Stomach (tissue), 4 donors: ENCODE data around the gene RPL7A.

Source experiments
- CTCF ChIP-seq, 7 experiments: fragments of 450-650 bp in 4 of 7; fragments of 200-600 bp in 3 of 7; sonication (generic) in 3 of 7; IDR thresholded peaks; one replicate each; pipeline ENCODE4 v1.5.1; 2016 to 2019; ENCODE audit warnings: antibody characterized with exemption in 7 of 7, control low read depth in 2 of 7, mild to moderate bottlenecking in 1 of 7
- POLR2A ChIP-seq, 4 donors: fragments of 450-650 bp; IDR thresholded peaks; one replicate each; pipeline ENCODE4 v1.6.1; 2016; ENCODE audit warnings: antibody characterized with exemption in 4 of 4, control low read depth in 2 of 4, mild to moderate bottlenecking in 1 of 4, moderate library complexity in 1 of 4
- POLR2AphosphoS5 ChIP-seq, 3 donors: sonication (generic); formaldehyde crosslinking; IDR thresholded peaks; one replicate each; pipeline ENCODE4 v1.6.1; 2016; ENCODE audit warnings: antibody characterized with exemption in 3 of 3

- TF ChIP-seq CTCF (IDR thresholded peaks at IDR 0.05), result no peak
- TF ChIP-seq POLR2AphosphoS5 (IDR thresholded peaks at IDR 0.05), result no peak
- TF ChIP-seq POLR2A (IDR thresholded peaks at IDR 0.05), result no peak
Measured at GRCh38 chr9:133372144-133372543, 24.1 kb downstream of the RPL7A start.
